ENCODE measurements around the gene RMND5A.
A peak's percentile ranks its signal among the peaks of the same experiment; 100 is the strongest.

The RMND5A gene

DNA sequence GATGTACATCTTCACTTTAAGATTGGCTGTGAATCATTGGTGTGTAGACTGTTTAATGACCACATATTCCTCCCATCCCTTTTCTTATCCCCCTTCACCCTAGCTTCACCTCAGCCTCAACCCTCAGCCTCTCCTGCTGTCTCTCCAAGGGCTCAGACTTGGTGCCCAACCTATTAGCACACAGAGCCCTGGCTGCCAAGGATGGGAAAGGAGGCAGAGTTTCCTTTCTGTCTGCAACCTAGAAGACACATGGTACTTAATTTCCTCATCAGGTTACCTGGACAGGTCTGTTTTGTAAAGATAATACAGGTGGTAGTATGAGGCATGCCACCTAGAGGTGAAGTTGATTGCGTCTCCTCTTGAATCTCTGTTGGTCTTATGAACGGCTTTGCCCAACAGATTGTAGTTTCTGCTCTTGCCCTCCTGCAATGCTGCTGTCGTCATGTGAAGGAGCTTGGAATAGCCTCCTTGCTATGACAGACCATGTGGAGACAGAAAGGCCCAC is 44.5 kb upstream of the RMND5A start:
- no peak overlapping the region for H3K4me3 ChIP-seq (ENCODE audit: low read depth, low read length)
- TF ChIP-seq, protein P1, sequence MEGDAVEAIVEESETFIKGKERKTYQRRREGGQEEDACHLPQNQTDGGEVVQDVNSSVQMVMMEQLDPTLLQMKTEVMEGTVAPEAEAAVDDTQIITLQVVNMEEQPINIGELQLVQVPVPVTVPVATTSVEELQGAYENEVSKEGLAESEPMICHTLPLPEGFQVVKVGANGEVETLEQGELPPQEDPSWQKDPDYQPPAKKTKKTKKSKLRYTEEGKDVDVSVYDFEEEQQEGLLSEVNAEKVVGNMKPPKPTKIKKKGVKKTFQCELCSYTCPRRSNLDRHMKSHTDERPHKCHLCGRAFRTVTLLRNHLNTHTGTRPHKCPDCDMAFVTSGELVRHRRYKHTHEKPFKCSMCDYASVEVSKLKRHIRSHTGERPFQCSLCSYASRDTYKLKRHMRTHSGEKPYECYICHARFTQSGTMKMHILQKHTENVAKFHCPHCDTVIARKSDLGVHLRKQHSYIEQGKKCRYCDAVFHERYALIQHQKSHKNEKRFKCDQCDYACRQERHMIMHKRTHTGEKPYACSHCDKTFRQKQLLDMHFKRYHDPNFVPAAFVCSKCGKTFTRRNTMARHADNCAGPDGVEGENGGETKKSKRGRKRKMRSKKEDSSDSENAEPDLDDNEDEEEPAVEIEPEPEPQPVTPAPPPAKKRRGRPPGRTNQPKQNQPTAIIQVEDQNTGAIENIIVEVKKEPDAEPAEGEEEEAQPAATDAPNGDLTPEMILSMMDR (IDR thresholded peaks at IDR 0.05; ENCODE audit: control insufficient read depth, extremely low read depth, insufficient read depth) = peak; percentile 52
- peak; percentile 66 for DNase-seq (ENCODE audit: low read depth)

DNA sequence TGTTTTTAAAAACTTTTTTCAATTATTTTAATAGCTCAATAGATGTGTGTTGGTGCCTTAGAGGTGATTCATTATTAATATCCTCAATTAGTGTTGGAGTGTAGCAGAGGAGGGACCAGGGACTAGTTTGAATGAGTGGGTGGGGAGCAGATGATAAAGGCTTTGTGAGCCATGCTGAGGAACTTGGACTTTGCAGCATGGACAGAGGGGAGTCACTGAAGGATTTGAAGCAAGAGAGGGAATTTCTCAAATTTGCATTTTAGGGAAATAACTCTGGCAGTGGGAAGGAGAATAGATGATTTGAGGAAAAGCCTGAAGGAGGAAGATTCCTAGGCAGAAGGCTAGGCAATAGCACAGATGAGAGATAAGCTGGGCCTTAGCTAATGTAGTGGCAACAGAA is 42.3 kb upstream of the RMND5A start:
- no peak for DNase-seq (ENCODE audit: low read depth)
- TF ChIP-seq, protein P1 (IDR thresholded peaks at IDR 0.05; ENCODE audit: control insufficient read depth, extremely low read depth, insufficient read depth) = no peak
- H3K4me3 ChIP-seq (ENCODE audit: low read depth, low read length) = no peak overlapping the region

DNA sequence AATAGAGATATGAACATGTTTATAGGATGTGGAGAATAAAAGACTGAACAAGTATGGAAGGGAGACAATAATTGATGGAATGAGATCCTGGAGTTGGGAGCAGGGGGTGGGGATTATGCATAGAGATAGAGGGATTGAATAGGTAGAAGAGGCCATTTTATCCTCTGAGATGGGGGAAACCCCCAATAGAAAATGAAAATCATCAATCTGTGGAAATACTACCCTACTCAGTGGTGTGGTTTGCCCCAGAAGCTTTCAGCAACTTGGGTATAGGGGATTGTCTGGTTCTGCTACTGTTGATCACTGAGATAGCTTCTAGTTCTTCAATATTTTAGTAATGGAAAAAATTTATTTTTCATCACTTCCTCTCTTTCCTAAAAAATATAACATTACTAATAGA is 41.1 kb upstream of the RMND5A start:
- TF ChIP-seq, protein P1 (IDR thresholded peaks at IDR 0.05; ENCODE audit: control insufficient read depth, extremely low read depth, insufficient read depth) = no peak
- H3K4me3 ChIP-seq (ENCODE audit: low read depth, low read length) = no peak overlapping the region
- no peak for DNase-seq (ENCODE audit: low read depth)

DNA sequence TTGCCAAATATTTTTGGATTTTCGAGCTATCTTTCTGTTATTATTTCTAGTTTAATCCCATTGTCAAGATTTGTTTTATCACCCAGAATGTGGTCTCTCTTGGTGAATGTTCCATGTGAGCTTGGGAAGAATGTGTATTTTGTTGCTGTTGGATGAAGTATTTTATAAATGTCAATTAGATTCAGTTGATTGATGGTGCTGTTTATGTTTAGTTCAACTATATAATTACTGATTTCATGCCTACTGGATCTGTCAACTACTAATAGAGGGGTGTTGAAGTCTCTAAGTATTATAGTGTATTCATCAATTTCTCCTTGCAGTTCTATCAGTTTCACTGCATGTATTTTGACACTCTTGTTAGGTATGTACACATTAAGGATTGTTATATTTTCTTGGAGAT is 34.7 kb upstream of the RMND5A start:
- TF ChIP-seq, protein P1 (IDR thresholded peaks at IDR 0.05; ENCODE audit: control insufficient read depth, extremely low read depth, insufficient read depth) = no peak
- no peak for DNase-seq (ENCODE audit: low read depth)
- no peak overlapping the region for H3K4me3 ChIP-seq (ENCODE audit: low read depth, low read length)

DNA sequence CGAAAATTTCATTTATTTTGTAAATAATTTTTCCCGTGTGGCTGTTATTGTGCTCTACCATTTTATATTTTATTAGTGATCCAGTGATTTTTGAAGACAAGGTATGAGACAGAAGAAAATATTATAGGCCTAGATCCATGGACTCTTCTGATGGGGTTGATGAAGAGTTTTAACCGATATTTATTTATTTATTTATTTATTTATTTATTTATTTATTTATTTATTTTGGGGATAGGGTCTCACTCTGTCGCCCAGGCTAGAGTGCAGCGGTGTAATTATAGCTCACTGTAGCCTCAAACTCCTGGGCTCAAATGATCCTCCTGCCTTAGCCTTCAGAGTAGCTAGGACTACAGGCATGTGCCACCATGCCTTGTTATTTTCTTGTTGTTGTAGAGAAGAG is 33.6 kb upstream of the RMND5A start:
- H3K4me3 ChIP-seq (ENCODE audit: low read depth, low read length) = no peak overlapping the region
- TF ChIP-seq, protein P1 (IDR thresholded peaks at IDR 0.05; ENCODE audit: control insufficient read depth, extremely low read depth, insufficient read depth) = no peak
- no peak for DNase-seq (ENCODE audit: low read depth)

DNA sequence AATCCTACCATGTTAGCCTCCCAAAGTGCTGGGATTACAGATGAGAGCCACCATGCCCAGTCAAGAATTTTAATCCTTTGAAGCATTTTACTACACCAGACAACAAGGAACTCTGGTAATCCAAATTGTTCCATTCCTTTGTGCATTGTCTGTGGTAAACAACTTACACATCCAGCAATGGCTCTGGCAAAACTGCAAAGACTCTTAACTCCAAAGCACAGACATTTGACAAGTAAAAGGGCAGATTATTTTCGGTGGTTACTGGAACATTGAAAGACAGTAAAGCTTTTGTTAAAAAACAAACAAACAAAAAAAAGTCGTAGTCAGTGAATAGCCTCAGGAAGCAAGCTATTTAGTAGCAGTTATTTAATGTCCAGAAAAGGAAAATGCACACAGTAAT is 33.2 kb upstream of the RMND5A start:
- TF ChIP-seq, protein P1 (IDR thresholded peaks at IDR 0.05; ENCODE audit: control insufficient read depth, extremely low read depth, insufficient read depth) = no peak
- no peak overlapping the region for H3K4me3 ChIP-seq (ENCODE audit: low read depth, low read length)
- DNase-seq (ENCODE audit: low read depth) = no peak

DNA sequence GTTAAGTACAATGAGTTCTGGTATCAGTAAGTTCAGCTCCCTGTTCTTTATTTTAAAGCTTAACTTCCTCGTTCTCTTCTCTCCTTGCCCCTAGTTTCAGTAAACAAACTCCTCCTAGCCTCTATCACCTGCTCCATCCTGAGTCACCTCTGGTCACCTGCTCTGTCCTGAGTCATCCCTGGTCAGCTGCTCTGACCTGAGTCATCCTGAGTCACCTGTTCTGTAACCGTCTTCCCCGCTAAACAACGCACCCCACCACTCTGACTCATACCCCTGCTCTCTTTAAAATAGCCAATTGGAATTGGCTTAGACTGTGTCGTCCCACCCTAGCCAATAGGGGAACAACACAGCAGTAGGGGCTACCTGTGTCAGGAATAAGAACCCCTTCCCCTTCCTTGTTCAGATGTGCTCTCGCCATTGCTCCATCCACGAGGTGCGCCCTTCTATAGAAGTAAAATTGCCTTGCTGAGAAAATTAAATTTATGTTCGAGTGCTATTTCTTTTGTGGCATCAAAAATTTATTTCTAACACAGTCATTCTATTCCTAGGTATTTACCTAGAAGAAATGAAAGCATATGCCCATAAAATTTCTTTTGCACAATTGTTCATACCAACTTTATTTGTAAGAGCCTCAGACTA is 24.9 kb upstream of the RMND5A start:
- TF ChIP-seq, protein P1 (IDR thresholded peaks at IDR 0.05; ENCODE audit: control insufficient read depth, extremely low read depth, insufficient read depth) = no peak
- no peak overlapping the region for H3K4me3 ChIP-seq (ENCODE audit: low read depth, low read length)
- no peak for DNase-seq (ENCODE audit: low read depth)

Measured in LNCaP clone FGC (cell line).